GM19328 (cell line): Measurements from ENCODE around the gene S100PBP.
"Not testable (repeated sequence)": the region's sequence is repeated elsewhere in the genome, so short reads cannot be mapped to it uniquely, and the experiment has no call there.

ENCODE experiments used
- ATAC-seq: cut with Tn5 transposase; IDR thresholded peaks from one replicate; pipeline ENCODE4 v1.9.1; 2021; ENCODE audit warnings: mild to moderate bottlenecking, moderate library complexity; ENCODE audit not compliant: unreplicated experiment

Gene S100PBP

GRCh38 chr1:32784817-32785216, 32.6 kb upstream of the S100PBP start:
- no peak for ATAC-seq

DNA sequence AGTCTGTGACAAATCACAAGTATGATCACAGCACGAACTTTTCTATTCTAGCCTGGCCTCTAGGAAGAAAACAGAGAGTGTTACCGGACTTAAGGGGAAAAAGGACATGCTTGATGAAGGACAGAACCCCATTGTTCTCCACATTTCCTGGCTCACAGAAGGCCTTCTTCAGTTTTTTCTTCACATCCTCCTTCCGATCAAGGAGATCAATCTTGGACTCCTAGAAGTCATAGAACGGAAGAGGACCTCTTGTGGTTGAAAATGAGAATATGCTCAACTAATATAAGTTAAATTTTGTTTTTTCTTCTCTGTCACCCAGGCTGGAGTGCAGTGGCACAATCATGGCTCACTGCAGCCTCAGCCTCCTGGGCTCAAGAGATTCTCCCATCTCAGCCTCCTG, 30.6 kb upstream of the S100PBP start:
- no peak for ATAC-seq

- ATAC-seq = not testable (repeated sequence)
Observed at GRCh38 chr1:32789356-32789755, 28.1 kb upstream of the S100PBP start.

- ATAC-seq = no peak
Observed at GRCh38 chr1:32791881-32792280, 25.6 kb upstream of the S100PBP start.

- ATAC-seq = not testable (repeated sequence)
Observed at GRCh38 chr1:32795763-32796162, 21.7 kb upstream of the S100PBP start.

DNA sequence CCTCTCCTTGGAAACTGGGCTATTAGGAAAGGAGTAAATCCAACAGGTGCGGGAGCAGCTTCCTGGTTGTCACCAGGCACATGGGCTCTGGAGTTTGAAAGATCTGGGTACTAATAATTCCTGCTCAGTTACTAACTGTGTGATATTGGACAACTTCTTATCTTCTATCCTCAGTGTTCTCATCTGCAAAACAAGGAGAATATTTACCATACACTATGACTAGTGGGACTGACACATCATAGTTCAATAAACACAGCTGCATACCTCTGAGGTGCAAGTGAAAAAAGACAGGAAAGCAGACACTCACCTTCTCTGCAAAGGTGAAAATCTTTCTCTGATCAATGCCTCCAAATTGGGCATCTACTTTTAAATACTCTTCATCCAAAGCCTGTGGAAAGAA, 20.0 kb upstream of the S100PBP start:
- ATAC-seq = no peak

- no peak for ATAC-seq
Observed at GRCh38 chr1:32798191-32798590, 19.3 kb upstream of the S100PBP start.

- no peak for ATAC-seq
Observed at GRCh38 chr1:32798679-32799416, 18.6 kb upstream of the S100PBP start.

- ATAC-seq = no peak
Observed at GRCh38 chr1:32801096-32801715, 16.2 kb upstream of the S100PBP start.

- not testable (repeated sequence) for ATAC-seq
Observed at GRCh38 chr1:32804460-32804859, 13.0 kb upstream of the S100PBP start.

DNA sequence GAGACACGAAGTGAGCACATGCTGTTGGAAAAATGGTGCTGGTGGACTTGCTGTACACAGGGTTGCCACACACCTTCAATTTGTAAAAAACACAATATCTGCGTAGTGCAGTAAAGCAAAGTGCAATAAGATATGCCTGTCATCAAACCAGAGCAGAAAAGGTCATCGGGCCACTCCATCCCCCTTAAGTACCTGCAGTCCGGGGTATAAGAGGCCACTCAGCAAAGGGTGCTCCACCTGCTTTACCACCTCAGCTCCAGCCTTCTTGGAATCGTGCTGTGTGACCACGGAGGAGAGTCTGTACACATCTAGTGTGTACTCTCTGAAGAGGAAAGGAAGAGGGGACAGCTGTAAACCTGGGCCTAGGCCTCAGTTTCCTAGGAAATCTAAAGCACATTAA, 11.2 kb upstream of the S100PBP start:
- no peak for ATAC-seq

DNA sequence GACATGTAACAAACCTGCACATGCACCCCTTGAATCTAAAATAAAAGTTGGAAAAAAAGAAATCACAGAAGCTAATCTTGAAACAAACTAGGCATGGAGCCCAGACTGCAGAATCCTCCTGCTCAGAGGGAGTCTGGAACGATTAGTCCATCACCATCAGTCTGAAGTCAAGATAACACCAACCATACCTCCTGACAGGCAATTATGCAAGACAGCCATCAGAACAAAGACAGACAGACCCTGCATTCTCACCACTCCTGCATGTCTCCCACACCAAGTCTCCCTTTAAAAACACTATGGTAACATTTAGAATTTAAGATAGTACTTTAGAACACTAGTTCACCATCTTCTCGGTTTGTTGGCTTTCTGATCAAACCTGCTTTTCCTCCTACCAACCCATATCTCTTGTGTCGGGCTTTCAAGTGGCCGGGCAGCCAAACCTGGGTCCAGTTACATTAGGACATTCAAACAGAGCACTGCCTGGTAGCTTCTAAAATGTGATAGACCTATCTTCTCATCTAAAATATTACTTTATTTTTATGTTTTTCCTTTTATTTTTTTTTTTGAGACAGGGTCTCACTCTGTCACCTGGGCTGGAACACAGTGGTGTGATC, 10.4 kb upstream of the S100PBP start:
- no peak for ATAC-seq

DNA sequence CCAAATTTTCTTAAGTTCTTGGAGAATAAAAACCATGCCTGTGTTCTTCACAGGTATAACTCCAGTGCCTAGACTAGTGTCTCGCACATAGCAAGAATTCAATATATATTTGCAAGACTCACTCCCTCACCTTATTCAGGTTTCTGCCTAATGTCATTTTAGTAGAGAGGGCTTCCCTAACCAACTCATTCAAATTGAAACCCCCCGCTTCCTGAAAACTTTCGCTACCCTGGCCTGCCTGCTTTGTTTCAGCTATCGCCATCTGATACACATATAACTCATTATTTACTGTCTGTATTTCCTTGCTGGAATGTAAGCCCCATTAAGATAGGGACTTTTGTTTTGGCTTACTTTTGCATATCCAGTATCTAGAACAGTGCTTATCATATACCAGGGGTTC, 8.9 kb upstream of the S100PBP start:
- ATAC-seq = no peak

DNA sequence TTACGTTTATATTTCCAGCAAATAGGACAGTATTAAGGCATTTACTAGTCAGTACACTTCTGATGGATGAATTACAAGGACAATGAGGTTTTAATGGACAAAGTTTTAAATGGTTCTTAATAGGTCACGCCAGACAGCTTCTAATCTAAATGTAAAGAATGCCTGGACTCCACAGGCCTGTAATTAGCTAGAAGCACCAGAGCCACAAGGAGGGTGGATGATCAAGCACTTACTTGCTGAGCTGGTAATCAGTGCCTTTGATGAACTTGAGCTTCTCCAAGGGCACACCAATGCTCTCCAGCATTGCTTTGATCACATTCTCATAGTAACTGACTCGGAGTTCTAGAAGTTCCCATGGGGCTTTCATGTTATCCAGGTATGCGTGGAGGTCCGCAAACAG, 7.1 kb upstream of the S100PBP start:
- ATAC-seq = no peak

- ATAC-seq = no peak
Observed at GRCh38 chr1:32811265-32811664, 6.2 kb upstream of the S100PBP start.

DNA sequence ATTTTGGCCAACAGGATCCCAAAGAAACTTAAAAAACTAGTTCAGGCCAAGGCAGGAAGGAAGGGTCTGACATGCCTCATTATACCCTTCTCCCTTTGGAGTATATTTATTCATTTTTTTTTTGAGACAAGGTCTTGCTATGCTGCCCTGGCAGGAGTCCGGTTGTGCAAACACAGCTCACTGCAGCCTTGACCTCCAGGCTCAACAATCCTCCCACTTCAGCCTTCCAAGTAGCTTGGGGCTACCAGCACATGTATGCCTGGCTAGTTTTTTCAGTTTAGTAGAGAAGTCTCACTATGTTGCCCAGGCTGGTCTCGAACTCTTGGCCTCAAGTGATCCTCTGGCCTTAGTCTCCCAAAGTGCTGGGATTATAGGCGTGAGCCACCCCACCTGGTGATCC, 5.5 kb upstream of the S100PBP start:
- no peak for ATAC-seq

DNA sequence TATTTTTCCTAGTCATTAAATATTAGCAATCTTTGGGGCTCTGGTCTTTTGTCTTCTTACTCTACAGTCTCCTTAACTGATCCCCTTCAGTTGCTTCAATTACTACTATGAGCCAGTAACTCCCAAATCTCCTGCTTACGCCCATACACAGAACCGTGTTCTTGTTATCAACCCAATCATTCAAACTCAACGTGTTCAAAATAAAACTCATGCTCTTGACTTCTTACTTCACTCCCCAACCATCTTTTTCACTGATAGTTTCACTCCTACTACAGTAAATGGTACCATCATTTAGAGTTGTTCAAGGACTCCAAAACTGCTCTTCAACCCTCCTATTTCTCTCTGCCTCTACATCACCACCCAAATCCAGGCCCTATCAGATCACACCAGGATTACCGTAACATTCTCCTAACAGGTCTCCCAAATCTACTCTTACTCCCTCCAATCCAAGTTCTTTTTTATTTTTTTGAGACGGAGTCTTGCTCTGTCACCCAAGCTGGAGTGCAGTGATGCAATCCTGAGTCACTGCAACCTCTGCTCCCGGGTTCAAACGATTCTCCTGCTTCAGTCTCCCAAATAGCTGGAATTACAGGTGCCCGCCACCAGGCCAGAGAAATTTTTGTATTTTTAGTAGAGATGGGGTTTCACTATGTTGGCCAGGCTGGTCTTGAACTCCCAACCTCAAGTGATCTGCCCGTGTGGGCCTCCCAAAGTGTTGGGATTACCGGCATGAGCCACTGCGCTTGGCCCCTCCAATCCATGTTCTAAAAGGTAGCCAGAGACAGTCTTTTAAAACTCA, 3.3 kb upstream of the S100PBP start:
- no peak for ATAC-seq

GRCh38 chr1:32816676-32817158, 736 bp upstream of the S100PBP start:
- peak; percentile 3 for ATAC-seq

DNA sequence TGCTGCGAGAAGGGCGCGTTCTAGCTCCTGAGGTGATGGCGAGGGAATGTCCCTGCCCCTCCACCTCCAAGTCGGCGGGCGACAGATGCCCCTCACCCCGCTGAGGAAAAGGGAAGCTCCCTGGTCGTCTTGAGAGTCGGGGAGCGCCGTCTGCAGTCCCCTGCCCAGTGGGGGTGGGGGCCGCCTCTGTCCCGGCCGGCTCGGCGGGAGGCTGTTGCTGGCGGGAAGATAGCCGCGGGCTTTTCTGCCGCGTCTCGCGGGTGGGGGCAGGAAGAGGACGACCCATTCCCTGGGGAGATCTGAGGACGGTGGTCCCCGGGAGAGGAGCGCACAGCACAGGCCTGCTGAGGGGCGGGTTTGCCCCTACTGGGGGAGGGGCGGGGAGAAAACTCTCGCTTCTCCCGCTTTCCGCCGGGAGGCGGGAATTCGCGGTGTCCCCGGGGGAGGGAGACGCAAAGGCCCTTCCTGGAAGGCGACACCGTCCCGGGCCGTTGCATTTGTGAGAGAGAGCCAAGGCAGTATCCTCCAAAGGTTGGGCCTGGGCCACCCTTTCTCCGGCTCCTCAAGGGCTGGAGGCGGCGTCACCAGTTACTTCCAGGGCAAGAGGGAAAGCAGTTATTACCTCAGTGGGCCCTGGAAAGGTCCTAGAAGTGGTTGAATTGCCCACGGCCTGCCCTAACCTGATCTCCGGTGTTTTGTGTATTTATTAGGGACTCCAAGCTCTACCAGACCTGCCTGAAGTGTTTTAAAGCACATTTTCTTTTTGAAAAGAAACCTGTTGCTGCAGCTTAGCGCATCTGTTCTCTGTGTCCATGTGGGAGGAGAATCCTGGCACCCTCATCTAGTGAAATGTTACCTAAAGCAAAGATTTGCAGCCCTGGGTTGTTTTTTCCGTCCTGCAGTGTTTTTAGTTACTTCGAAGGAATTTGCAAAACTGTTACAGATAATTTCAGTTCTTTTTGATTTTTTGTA, 648 bp downstream of the S100PBP start:
- no peak for ATAC-seq
